BE2C (cell line): ENCODE results near the gene SHC4.

ENCODE experiments used
- DNase-seq: peaks from one replicate; pipeline ENCODE4 v3.0.0-alpha.2; 2020
- H3K27me3 ChIP-seq: fragments of 250-450 bp; sonication (Bioruptor Pico); 2 replicates; pipeline ENCODE4 v1.5.1; 2020; ENCODE audit warnings: mild to moderate bottlenecking
- H3K36me3 ChIP-seq: fragments of 250-450 bp; sonication (Bioruptor Pico); 2 replicates; pipeline ENCODE4 v1.5.1; 2020; ENCODE audit warnings: mild to moderate bottlenecking
- H3K4me1 ChIP-seq: fragments of 250-450 bp; sonication (Bioruptor Pico); 2 replicates; pipeline ENCODE4 v1.5.1; 2020
- H3K4me3 ChIP-seq: 2 replicates; pipeline ENCODE4 v1.5.1; 2011; ENCODE audit warnings: low read depth, low read length
- H3K9me3 ChIP-seq: fragments of 250-450 bp; sonication (Bioruptor Pico); 2 replicates; pipeline ENCODE4 v1.5.1; 2020
- CTCF ChIP-seq: IDR thresholded peaks from 2 replicates; pipeline ENCODE4 v1.5.1; 2012; ENCODE audit warnings: mild to moderate bottlenecking, low read depth, low read length

The SHC4 gene

GRCh38 chr15:48891232-48891765 is 72.4 kb downstream of the SHC4 start:
- Histone ChIP-seq H3K9me3 (no peaks in the 10 kb centered on the region), H3K4me1 (no peaks in the 10 kb centered on the region), H3K27me3 (no peaks in the 10 kb centered on the region), H3K36me3 (no peaks in the 10 kb centered on the region), H3K4me3 (no peak overlapping the region)
- no peak for DNase-seq
- TF ChIP-seq CTCF: no peak

DNA sequence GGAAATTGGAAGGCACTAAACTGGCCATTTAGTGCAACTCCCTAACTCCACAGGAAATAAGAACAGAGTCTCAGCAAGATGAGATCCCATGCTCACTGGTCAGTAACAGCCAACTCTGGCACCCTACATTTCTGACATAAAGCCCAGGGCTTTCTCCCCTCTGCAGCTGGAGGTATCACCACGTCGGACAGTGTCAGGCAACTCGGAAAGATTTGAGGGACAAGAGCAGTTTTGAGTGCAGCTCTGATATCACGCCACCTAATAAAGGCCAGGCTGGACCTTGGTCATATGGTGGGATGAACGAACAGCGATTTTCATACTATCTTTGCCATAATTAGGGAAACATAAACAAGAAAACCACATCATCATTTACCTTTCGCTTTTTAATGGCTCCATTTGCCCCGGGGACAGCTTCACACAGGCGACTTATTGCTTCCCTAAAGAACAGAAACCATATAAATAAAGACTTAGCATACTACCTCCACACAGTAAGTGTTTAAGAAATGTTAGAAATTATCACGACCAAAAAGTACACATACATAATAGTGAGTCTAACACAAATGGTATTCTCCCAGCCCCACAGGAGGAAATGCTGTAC is 73.2 kb downstream of the SHC4 start:
- no peaks in the 10 kb centered on the region for H3K36me3 ChIP-seq
- TF ChIP-seq CTCF: no peak
- H3K9me3 ChIP-seq: no peaks in the 10 kb centered on the region
- no peaks in the 10 kb centered on the region for H3K27me3 ChIP-seq
- H3K4me3 ChIP-seq: 0 out of 2 replicates have a peak overlapping the region, but pooled peaks have one; percentile 8
- no peaks in the 10 kb centered on the region for H3K4me1 ChIP-seq
- DNase-seq: no peak

DNA sequence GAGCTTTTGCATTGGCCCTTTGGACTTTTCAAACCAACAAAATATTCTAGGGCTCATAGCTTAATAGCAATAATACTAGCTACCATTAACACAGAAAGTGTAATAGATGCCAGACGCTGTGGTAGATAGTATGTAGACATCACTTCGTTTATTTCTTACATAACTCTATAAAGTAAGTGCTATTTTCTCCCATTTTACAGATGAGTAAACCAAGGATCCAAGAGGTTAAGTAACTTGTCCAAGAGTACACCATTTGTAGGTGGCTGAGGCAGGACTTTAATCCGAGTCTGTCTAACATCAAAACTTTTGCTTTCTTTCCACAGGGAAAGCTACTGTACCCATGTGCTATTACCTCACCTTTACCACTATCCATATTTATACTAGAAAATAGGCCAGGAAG is 73.8 kb downstream of the SHC4 start:
- no peak for TF ChIP-seq CTCF
- DNase-seq: no peak
- Histone ChIP-seq H3K9me3 (no peaks in the 10 kb centered on the region), H3K27me3 (no peaks in the 10 kb centered on the region), H3K36me3 (no peaks in the 10 kb centered on the region), H3K4me1 (no peaks in the 10 kb centered on the region), H3K4me3 (no peak overlapping the region)

DNA sequence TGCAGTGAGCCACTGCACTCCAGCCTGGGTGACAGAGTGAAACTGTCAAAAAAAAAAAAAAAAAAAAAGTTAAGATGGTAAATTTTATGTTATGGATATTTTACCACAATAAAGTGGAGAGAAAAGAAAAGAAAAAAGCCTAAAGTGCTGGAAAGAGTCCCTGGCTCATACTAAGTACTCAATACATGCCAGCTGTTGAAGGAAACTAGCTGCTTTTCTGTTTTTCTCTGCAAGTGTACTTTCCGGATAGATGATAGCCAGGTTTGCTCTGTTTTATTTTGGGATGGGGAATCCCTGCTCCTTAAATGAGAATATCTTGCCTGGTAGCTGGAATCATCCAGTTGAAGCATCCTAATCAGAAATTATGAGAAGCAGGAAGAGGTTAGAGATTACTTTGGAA is 74.9 kb downstream of the SHC4 start:
- DNase-seq: no peak
- no peaks in the 10 kb centered on the region for H3K27me3 ChIP-seq
- no peaks in the 10 kb centered on the region for H3K4me1 ChIP-seq
- no peaks in the 10 kb centered on the region for H3K9me3 ChIP-seq
- no peaks in the 10 kb centered on the region for H3K36me3 ChIP-seq
- H3K4me3 ChIP-seq: no peak overlapping the region
- TF ChIP-seq CTCF: no peak

GRCh38 chr15:48888191-48888590 is 75.5 kb downstream of the SHC4 start:
- Histone ChIP-seq H3K4me3 (no peak overlapping the region), H3K27me3 (no peaks in the 10 kb centered on the region), H3K9me3 (no peaks in the 10 kb centered on the region), H3K4me1 (no peaks in the 10 kb centered on the region), H3K36me3 (no peaks in the 10 kb centered on the region)
- no peak for TF ChIP-seq CTCF
- DNase-seq: no peak

- no peak for TF ChIP-seq CTCF
- H3K36me3 ChIP-seq: no peaks in the 10 kb centered on the region
- H3K27me3 ChIP-seq: no peaks in the 10 kb centered on the region
- no peak overlapping the region for H3K4me3 ChIP-seq
- no peaks in the 10 kb centered on the region for H3K9me3 ChIP-seq
- no peaks in the 10 kb centered on the region for H3K4me1 ChIP-seq
- no peak for DNase-seq
Measured at GRCh38 chr15:48887144-48887543, 76.6 kb downstream of the SHC4 start.
